Activated CD4-positive, alpha-beta memory T cell treated with anti-CD3 and anti-CD28 coated beads for 36 hours (primary cell): ENCODE measurements around the gene SLC35E3. TPM values are rescaled to one million over a fixed set of nuclear protein-coding genes. Genes with fewer than 3 reads are reported as not detected.

ENCODE experiments used
- CTCF ChIA-PET: fragments of 350-600 bp; sonication (Branson Sonifier 250); formaldehyde crosslinking; loops from one replicate; lab custom pipeline; 2021; ENCODE audit warnings: antibody characterized with exemption, inconsistent platforms; lab: Charles Lee
- POLR2A ChIA-PET: fragments of 350-600 bp; sonication (Branson Sonifier 250); formaldehyde crosslinking; loops from one replicate; lab custom pipeline; 2021; ENCODE audit warnings: antibody characterized with exemption; lab: Charles Lee
- DNase-seq: peaks from one replicate; pipeline ENCODE4 v3.0.0-alpha.2; 2020
- H3K27ac Mint-ChIP-seq: one replicate; pipeline ENCODE4 v1.8.0; 2021; ENCODE audit warnings: mixed read lengths
- H3K27me3 Mint-ChIP-seq: one replicate; pipeline ENCODE4 v1.8.0; 2021; ENCODE audit warnings: mixed read lengths
- H3K36me3 Mint-ChIP-seq: one replicate; pipeline ENCODE4 v1.8.0; 2021; ENCODE audit warnings: mixed read lengths
- H3K4me1 Mint-ChIP-seq: one replicate; pipeline ENCODE4 v1.8.0; 2021; ENCODE audit warnings: low read depth, mixed read lengths
- H3K4me3 Mint-ChIP-seq: one replicate; pipeline ENCODE4 v1.8.0; 2021; ENCODE audit warnings: mild to moderate bottlenecking, mixed read lengths
- H3K9me3 Mint-ChIP-seq: one replicate; pipeline ENCODE4 v1.8.0; 2021; ENCODE audit warnings: mixed read lengths
- intact Hi-C: fragments of 100-400 bp; cut with micrococcal nuclease; formaldehyde crosslinking; loops from one replicate; pipeline ENCODE4 v1.15.1; 2023
- total RNA-seq, 2 experiments: library from RNA; stranded (reverse); gene quantifications; one replicate each; pipeline ENCODE4 v1.2.3, GENCODE V29; 2021

Gene SLC35E3
- total RNA-seq, 2 experiments from 2014 or later: 4.1 to 5.3 TPM

- Mint-ChIP-seq H3K27me3 (no peaks in the 10 kb centered on the region), H3K36me3 (peaks cover 24% of the 10 kb centered on the region), H3K27ac (no peak overlapping the region), H3K4me3 (no peak overlapping the region), H3K4me1 (no peaks in the 10 kb centered on the region), H3K9me3 (no peaks in the 10 kb centered on the region)
- POLR2A ChIA-PET: no interaction called here
- intact Hi-C loops: no loop called here
- no peak for DNase-seq
- CTCF ChIA-PET: no interaction called here
These were observed 9.7 kb downstream of the SLC35E3 start for GRCh38 chr12:68755536-68756243.

DNA sequence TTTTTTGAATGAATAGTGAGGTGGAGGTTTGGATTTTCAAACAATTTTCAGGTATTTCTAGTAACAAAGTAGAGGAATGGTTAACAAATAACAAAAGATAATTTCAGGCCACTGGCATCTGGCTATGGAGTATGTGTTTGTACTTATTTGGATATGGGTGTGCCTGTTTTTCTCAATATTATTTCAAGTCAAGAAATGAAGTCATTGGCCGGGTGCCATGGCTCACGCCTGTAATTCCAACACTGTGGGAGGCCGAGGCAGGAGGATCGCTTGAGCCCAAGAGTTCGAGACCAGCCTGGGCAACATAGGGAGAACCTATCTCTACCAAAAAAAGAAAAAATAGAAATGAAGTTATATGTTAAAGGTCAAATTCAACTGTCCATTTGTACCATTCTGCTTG, 13.9 kb downstream of the SLC35E3 start:
- Mint-ChIP-seq H3K9me3 (no peaks in the 10 kb centered on the region), H3K27ac (no peak overlapping the region), H3K27me3 (no peaks in the 10 kb centered on the region), H3K4me3 (no peak overlapping the region), H3K36me3 (peaks cover 23% of the 10 kb centered on the region), H3K4me1 (no peaks in the 10 kb centered on the region)
- ChIA-PET POLR2A (no interaction called here), CTCF (no interaction called here)
- intact Hi-C loops: no loop called here
- no peak for DNase-seq

DNA sequence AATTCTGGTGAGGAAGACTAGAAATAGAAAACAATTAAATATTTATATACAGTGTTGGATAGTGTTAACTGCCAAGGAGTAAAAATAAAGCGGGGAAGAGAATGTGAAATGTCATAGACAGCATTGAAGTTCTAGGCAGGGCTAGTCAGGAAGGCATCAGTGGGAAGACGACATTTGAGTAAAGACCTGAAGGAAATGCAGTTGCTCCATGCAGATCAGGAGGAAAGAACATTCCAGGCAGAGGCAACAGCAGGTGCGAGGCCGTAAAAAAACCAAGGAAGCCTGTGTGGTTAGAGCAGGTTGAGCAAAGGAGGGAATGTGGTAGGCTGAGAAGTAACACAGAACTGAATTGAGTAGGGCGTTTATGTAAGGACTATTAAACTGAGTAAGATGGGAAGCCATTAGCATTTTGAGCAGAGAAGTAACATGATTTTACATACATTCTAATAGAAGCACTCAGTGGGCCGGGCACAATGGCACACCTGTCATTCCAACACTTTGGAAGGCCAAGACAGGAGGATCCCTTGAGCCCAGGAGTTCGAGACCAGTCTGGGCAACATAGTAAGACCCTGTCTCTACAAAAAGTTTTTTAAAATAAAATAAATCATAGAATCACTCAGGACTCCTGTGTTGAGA, 14.9 kb downstream of the SLC35E3 start:
- Mint-ChIP-seq H3K27me3 (no peaks in the 10 kb centered on the region), H3K27ac (no peak overlapping the region), H3K4me1 (no peaks in the 10 kb centered on the region), H3K9me3 (no peaks in the 10 kb centered on the region), H3K36me3 (peaks cover 15% of the 10 kb centered on the region), H3K4me3 (no peak overlapping the region)
- no peak for DNase-seq
- intact Hi-C loops: no loop called here
- CTCF ChIA-PET: no interaction called here
- POLR2A ChIA-PET: no interaction called here

GRCh38 chr12:68761442-68761812, 15.5 kb downstream of the SLC35E3 start:
- Mint-ChIP-seq H3K4me1 (no peaks in the 10 kb centered on the region), H3K36me3 (peaks cover 10% of the 10 kb centered on the region), H3K27me3 (no peaks in the 10 kb centered on the region), H3K4me3 (no peak overlapping the region), H3K9me3 (no peaks in the 10 kb centered on the region), H3K27ac (no peak overlapping the region)
- ChIA-PET POLR2A (no interaction called here), CTCF (no interaction called here)
- intact Hi-C loops: no loop called here
- DNase-seq: no peak

DNA sequence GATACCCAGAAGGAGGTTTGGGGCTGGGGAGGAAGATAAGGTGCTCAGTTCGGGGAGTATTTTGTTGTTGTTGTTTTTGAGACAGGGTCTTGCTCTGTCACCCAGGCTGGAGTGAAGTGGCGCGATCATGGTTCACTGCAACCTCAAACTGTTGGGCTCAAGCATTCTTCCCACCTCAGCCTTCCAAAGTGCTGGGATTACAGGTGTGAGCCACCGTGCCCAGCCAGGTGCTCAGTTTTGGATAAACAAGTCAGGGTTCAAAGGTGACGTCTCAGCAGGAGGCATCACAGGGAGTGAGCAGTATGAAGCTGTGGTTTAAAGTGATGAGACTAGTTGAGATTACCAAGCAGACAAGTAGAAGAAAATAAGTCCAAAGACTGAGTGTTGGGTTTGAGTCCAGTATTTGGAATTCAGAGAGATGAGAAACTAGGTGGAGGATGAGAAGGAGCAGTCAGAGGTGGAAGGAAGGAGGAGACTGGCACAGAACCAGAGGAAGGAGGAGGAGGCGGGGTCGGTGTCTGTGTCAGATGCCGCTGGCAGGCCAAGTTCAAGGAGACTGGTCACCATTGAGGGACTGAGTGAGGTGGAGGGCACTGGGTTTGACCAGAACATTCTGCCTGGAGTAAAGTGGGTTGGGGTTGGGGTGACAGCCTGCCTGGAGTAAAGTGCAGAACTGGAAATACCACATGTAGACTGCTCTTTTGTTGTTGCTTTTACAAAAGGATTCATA, 16.1 kb downstream of the SLC35E3 start:
- Mint-ChIP-seq H3K27ac (no peak overlapping the region), H3K27me3 (no peaks in the 10 kb centered on the region), H3K4me3 (no peak overlapping the region), H3K9me3 (no peaks in the 10 kb centered on the region), H3K4me1 (no peaks in the 10 kb centered on the region), H3K36me3 (peaks cover 10% of the 10 kb centered on the region)
- no peak for DNase-seq
- POLR2A ChIA-PET: no interaction called here
- CTCF ChIA-PET: no interaction called here
- intact Hi-C loops: no loop called here

GRCh38 chr12:68762691-68763090, 16.7 kb downstream of the SLC35E3 start:
- intact Hi-C loops: no loop called here
- CTCF ChIA-PET: no interaction called here
- H3K36me3 Mint-ChIP-seq: peaks cover 10% of the 10 kb centered on the region
- no peaks in the 10 kb centered on the region for H3K27me3 Mint-ChIP-seq
- H3K4me1 Mint-ChIP-seq: no peaks in the 10 kb centered on the region
- H3K9me3 Mint-ChIP-seq: no peaks in the 10 kb centered on the region
- no peak for DNase-seq
- H3K27ac Mint-ChIP-seq: no peak overlapping the region
- no peak overlapping the region for H3K4me3 Mint-ChIP-seq
- POLR2A ChIA-PET: no interaction called here

DNA sequence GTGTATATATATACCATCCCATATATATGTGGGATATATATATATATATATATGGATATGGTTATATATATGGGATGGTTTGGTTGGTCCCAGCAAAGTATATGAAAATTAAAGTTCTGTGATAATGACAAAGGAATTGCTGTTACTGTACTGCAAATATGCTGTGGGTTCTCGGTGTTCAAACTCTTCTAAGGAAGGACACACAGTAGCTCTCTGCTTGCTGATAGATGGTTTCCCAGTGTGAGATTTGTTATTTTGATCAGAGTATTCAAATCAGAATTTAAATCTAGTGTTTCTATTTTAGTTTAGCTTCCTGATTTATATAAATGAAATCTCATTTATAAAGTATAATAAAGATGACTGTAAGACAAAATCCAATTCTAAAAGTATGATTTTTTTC, 19.7 kb downstream of the SLC35E3 start:
- Mint-ChIP-seq H3K27ac (no peak overlapping the region), H3K4me3 (no peak overlapping the region), H3K4me1 (no peaks in the 10 kb centered on the region), H3K27me3 (no peaks in the 10 kb centered on the region), H3K9me3 (no peaks in the 10 kb centered on the region), H3K36me3 (peaks cover 6% of the 10 kb centered on the region)
- DNase-seq: no peak
- ChIA-PET CTCF (interaction anchor here (0.6 kb wide), 1 partner anchor 30 kb away, joined by 3 read pairs; no protein-coding TSS in a partner anchor), POLR2A (no interaction called here)
- intact Hi-C loops: no loop called here

DNA sequence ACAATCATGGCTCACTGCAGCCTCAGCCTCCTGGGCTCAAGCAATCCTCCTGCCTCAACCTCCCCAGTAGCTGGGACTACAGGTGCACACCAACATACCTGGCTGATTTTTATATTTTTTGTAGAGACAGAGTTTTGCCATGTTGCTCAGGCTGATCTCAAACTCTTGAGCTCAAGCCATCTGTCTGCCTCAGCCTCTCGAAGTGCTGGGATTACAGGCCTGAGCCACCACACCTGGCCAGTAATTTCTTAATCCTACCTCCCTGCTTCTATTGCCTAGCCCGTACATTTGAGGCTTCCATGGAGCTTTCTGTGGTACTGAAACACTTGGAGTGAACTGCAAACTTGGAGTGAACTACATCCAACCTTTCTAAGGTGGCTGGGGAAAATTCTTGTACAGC, 20.7 kb downstream of the SLC35E3 start:
- H3K9me3 Mint-ChIP-seq: no peaks in the 10 kb centered on the region
- H3K27ac Mint-ChIP-seq: no peak overlapping the region
- intact Hi-C loops: no loop called here
- POLR2A ChIA-PET: no interaction called here
- no peaks in the 10 kb centered on the region for H3K27me3 Mint-ChIP-seq
- no peak overlapping the region for H3K4me3 Mint-ChIP-seq
- H3K4me1 Mint-ChIP-seq: no peaks in the 10 kb centered on the region
- peaks cover 5% of the 10 kb centered on the region for H3K36me3 Mint-ChIP-seq
- CTCF ChIA-PET: no interaction called here
- no peak for DNase-seq

DNA sequence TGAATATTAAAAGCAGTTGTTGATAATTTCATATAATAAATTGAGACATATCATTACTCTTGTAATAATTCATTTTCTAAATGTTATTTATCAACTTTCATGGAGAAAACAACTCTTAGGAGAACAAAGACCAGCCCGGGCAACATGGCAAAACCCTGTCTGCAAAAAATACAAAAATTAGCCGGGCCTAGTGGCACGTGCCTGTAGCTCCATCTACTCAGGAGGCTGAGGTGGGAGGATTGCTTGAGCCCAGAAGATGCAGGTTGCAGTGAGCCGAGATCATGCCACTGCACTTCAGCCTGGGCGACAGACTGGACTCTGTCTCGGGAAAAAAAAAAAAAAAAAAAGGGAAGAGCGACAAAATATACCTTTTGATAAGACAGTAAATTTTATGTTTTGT, 21.2 kb downstream of the SLC35E3 start:
- Mint-ChIP-seq H3K27ac (no peak overlapping the region), H3K27me3 (no peaks in the 10 kb centered on the region), H3K4me3 (no peak overlapping the region), H3K4me1 (no peaks in the 10 kb centered on the region), H3K36me3 (peaks cover 4% of the 10 kb centered on the region), H3K9me3 (no peaks in the 10 kb centered on the region)
- no peak for DNase-seq
- intact Hi-C loops: no loop called here
- POLR2A ChIA-PET: no interaction called here
- CTCF ChIA-PET: no interaction called here

DNA sequence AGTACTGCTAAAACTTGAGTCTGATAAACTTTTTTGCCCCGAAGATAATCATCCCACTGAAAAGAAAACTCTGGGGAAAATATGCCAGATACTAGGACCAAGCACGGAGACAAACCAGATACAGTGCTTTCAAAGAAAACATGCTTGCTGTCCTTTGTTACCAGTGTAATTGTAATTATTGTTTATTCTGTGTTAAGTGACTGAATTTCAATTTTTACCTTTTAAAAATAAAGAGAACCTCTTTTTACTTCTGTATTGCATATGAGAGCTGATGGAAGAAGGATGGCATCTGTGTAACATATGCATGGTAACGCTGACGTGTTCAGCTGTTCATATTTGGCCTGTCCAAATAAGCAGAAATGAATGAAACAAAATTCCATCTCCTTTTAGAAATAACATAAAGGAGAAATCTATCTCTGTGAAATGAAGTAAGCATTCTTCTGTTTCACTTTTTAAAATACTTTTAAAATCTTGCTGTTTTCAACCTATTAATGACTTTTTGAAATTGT, 22.5 kb downstream of the SLC35E3 start:
- Mint-ChIP-seq H3K27ac (no peak overlapping the region), H3K27me3 (no peaks in the 10 kb centered on the region), H3K9me3 (no peaks in the 10 kb centered on the region), H3K4me1 (peaks cover 10% of the 10 kb centered on the region), H3K36me3 (peaks cover 4% of the 10 kb centered on the region), H3K4me3 (no peak overlapping the region)
- CTCF ChIA-PET: no interaction called here
- DNase-seq: no peak
- intact Hi-C loops: no loop called here
- POLR2A ChIA-PET: no interaction called here

GRCh38 chr12:68769941-68770340, 24.0 kb downstream of the SLC35E3 start:
- H3K9me3 Mint-ChIP-seq: no peaks in the 10 kb centered on the region
- no peak overlapping the region for H3K4me3 Mint-ChIP-seq
- ChIA-PET POLR2A (no interaction called here), CTCF (no interaction called here)
- H3K27ac Mint-ChIP-seq: no peak overlapping the region
- H3K27me3 Mint-ChIP-seq: no peaks in the 10 kb centered on the region
- no peaks in the 10 kb centered on the region for H3K36me3 Mint-ChIP-seq
- intact Hi-C loops: no loop called here
- H3K4me1 Mint-ChIP-seq: peaks cover 10% of the 10 kb centered on the region
- no peak for DNase-seq

DNA sequence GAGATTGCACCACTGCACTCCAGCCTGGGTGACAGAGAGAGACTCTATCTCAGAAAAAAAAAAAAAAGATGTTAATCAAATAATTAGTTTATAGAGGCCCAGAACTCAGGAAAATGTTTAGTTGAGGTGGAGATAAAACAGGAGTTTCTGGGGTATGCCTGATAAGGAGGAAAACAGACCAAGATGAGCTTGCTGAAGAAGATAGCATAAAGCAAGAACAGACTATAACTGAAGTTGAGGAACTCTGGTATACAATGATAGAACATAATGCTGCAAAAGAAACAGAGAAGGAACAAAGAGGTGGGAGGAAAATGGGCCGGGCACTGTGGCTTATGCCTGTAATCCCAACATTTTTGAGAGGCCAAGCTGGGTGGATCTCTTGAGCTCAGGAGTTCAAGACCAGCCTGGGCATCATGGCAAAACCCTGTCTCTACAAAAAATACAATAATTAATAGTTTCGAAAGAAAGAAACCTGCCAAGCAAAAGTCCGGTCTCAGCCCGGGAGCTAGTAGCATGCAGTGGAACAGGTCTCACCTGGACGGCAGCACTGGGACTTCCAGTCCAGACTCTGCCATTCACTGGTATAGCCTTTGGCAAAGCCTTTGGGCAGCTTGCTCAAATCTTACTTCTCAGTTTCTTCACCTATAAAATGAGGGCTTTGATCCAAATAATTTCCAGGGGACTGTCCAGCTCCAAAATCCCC, 25.4 kb downstream of the SLC35E3 start:
- no peaks in the 10 kb centered on the region for H3K27me3 Mint-ChIP-seq

More for the DNA sequence above, 25.4 kb downstream of the SLC35E3 start:
- intact Hi-C loops: no loop called here
- no peak overlapping the region for H3K27ac Mint-ChIP-seq
- H3K4me3 Mint-ChIP-seq: no peak overlapping the region
- H3K4me1 Mint-ChIP-seq: peaks cover 10% of the 10 kb centered on the region
- POLR2A ChIA-PET: interaction anchor here (0.7 kb wide), 1 partner anchor 8 kb away, joined by 3 read pairs; no protein-coding TSS in a partner anchor
- no peaks in the 10 kb centered on the region for H3K9me3 Mint-ChIP-seq
- H3K36me3 Mint-ChIP-seq: no peaks in the 10 kb centered on the region
- DNase-seq: no peak
- CTCF ChIA-PET: no interaction called here
